A549 (cell line): Measurements from ENCODE around the gene BCKDK.

Experiments used
- NR3C1 ChIP-seq: fragments of >200 bp; sonication (Bioruptor Twin); formaldehyde crosslinking; IDR thresholded peaks from 3 replicates; pipeline ENCODE4 v1.6.1; 2017
- POLR2A ChIP-seq: IDR thresholded peaks from 2 replicates; pipeline ENCODE4 v1.6.1; 2012; ENCODE audit warnings: mild to moderate bottlenecking, low read length
- ZFP36 ChIP-seq: fragments of 450-650 bp; IDR thresholded peaks from 2 replicates; pipeline ENCODE4 v1.6.1; 2014; ENCODE audit warnings: borderline replicate concordance; ENCODE audit not compliant: partially characterized antibody
- TF ChIP-seq, protein P1 (sequence below): fragments of >200 bp; sonication (Bioruptor Twin); formaldehyde crosslinking; IDR thresholded peaks from 3 replicates; pipeline ENCODE4 v1.5.1; 2016

DNA sequence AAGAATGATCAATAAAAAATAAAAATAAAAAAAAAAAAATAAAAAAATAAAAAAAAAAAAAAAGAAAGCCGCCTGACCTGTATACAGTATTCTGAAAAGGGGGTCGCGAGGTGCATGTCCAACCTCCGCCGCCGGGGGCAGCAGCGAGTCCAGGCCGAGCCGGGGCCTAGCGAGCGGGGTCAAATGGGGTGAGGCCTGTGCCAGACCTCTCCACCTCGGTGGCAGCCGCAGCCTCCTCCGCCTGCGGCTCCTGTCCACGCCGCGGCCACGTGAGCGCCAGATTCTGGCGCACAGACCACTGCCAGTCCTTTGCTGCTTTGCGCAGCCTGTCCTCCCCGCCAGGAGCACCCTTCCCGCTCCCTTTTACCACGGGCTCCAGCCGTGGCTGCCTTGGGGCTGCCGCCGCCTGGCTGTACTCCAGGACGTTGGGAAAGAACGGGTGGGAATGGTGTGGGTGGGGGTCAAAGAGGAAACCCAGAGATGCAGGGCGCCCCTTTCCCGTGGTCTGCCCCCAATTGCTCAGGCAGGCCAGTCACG is 2.4 kb upstream of the BCKDK start:
- TF ChIP-seq POLR2A (peak; percentile 36), NR3C1 (no peak), ZFP36 (no peak)
- TF ChIP-seq, protein P1, sequence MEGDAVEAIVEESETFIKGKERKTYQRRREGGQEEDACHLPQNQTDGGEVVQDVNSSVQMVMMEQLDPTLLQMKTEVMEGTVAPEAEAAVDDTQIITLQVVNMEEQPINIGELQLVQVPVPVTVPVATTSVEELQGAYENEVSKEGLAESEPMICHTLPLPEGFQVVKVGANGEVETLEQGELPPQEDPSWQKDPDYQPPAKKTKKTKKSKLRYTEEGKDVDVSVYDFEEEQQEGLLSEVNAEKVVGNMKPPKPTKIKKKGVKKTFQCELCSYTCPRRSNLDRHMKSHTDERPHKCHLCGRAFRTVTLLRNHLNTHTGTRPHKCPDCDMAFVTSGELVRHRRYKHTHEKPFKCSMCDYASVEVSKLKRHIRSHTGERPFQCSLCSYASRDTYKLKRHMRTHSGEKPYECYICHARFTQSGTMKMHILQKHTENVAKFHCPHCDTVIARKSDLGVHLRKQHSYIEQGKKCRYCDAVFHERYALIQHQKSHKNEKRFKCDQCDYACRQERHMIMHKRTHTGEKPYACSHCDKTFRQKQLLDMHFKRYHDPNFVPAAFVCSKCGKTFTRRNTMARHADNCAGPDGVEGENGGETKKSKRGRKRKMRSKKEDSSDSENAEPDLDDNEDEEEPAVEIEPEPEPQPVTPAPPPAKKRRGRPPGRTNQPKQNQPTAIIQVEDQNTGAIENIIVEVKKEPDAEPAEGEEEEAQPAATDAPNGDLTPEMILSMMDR: peak; percentile 60
